Liver (tissue), 9 donors: ENCODE measurements around the gene KCNQ1. TPM values are rescaled to one million over a fixed set of nuclear protein-coding genes. Genes with fewer than 3 reads are reported as not detected.
A peak's percentile ranks its signal among the peaks of the same experiment; 100 is the strongest.

Source experiments
- DNase-seq: peaks from one replicate; pipeline ENCODE4 v3.0.0-alpha.2; 2017; ENCODE audit warnings: low spot score
- H3K27ac ChIP-seq, 2 donors: one replicate each; pipeline ENCODE4 v1.7.0; 2013; ENCODE audit warnings: inconsistent platforms in 2 of 2, low read length in 2 of 2, control low read depth in 1 of 2, low read depth in 1 of 2, mild to moderate bottlenecking in 1 of 2
- H3K27me3 ChIP-seq, 4 donors: one replicate each; pipeline versions ENCODE4 v1.6.1 to v1.7.0; 2013; ENCODE audit warnings: low read length in 3 of 4, inconsistent platforms in 1 of 4, mild to moderate bottlenecking in 1 of 4, moderate library complexity in 1 of 4; ENCODE audit not compliant: control insufficient read depth in 4 of 4, insufficient read depth in 4 of 4
- H3K36me3 ChIP-seq, 4 donors: one replicate each; pipeline versions ENCODE4 v1.6.1 to v1.7.0; 2013; ENCODE audit warnings: low read length in 3 of 4, mild to moderate bottlenecking in 3 of 4, low read depth in 1 of 4, moderate library complexity in 1 of 4; ENCODE audit not compliant: control insufficient read depth in 4 of 4, insufficient read depth in 3 of 4
- H3K4me1 ChIP-seq, 4 donors: one replicate each; pipeline versions ENCODE4 v1.6.1 to v1.7.0; 2013; ENCODE audit warnings: low read length in 3 of 4, mild to moderate bottlenecking in 3 of 4, moderate library complexity in 1 of 4; ENCODE audit not compliant: control insufficient read depth in 4 of 4, insufficient read depth in 4 of 4
- H3K4me3 ChIP-seq, 3 donors: one replicate each; pipeline versions ENCODE4 v1.6.1 to v1.7.0; 2013; ENCODE audit warnings: low read length in 3 of 3, control low read depth in 1 of 3, low read depth in 1 of 3, mild to moderate bottlenecking in 1 of 3
- H3K9ac ChIP-seq, 2 donors: one replicate each; pipeline ENCODE4 v1.7.0; 2013; ENCODE audit warnings: low read length in 2 of 2, mild to moderate bottlenecking in 2 of 2, moderate library complexity in 2 of 2, control low read depth in 1 of 2, low read depth in 1 of 2
- H3K9me3 ChIP-seq, 4 donors: one replicate each; pipeline versions ENCODE4 v1.6.1 to v1.7.0; 2013; ENCODE audit warnings: low read length in 3 of 4; ENCODE audit not compliant: control insufficient read depth in 4 of 4
- CTCF ChIP-seq: fragments of 150-350 bp; IDR thresholded peaks from 2 replicates; pipeline ENCODE4 v1.5.1; 2017; ENCODE audit warnings: improper control_type of control experiment, low read depth, low read length; ENCODE audit not compliant: missing input control
- EGR1 ChIP-seq, 2 donors: IDR thresholded peaks; 2 replicates each; pipeline ENCODE4 v1.6.1; 2016 to 2018; ENCODE audit warnings: antibody characterized with exemption in 2 of 2, low read depth in 2 of 2
- FOXA1 ChIP-seq: IDR thresholded peaks from 2 replicates; pipeline ENCODE4 v1.6.1; 2016; ENCODE audit warnings: antibody characterized with exemption
- FOXA2 ChIP-seq: IDR thresholded peaks from 2 replicates; pipeline ENCODE4 v1.6.1; 2016; ENCODE audit warnings: antibody characterized with exemption
- GABPA ChIP-seq, 2 donors: IDR thresholded peaks in 1 of 2; conservative IDR thresholded peaks in 1 of 2; 2 replicates each; pipeline ENCODE4 v1.6.1; 2016; ENCODE audit warnings: antibody characterized with exemption in 2 of 2, mild to moderate bottlenecking in 1 of 2, moderate library complexity in 1 of 2
- HNF4A ChIP-seq, 2 donors: conservative IDR thresholded peaks; 2 replicates each; pipeline ENCODE4 v1.6.1; 2016; ENCODE audit warnings: antibody characterized with exemption in 2 of 2, mild to moderate bottlenecking in 2 of 2
- HNF4G ChIP-seq: IDR thresholded peaks from 2 replicates; pipeline ENCODE4 v1.6.1; 2016; ENCODE audit warnings: antibody characterized with exemption
- JUND ChIP-seq, 2 donors: IDR thresholded peaks; 2 replicates each; pipeline ENCODE4 v1.6.1; 2016; ENCODE audit warnings: antibody characterized with exemption in 2 of 2
- NR2F2 ChIP-seq: IDR thresholded peaks from 2 replicates; pipeline ENCODE4 v1.6.1; 2016; ENCODE audit warnings: antibody characterized with exemption
- RAD21 ChIP-seq, 2 donors: IDR thresholded peaks; 2 replicates each; pipeline ENCODE4 v1.6.1; 2016; ENCODE audit warnings: antibody characterized with exemption in 2 of 2, mild to moderate bottlenecking in 2 of 2
- REST ChIP-seq: IDR thresholded peaks from 2 replicates; pipeline ENCODE4 v1.6.1; 2016; ENCODE audit warnings: antibody characterized with exemption, mild to moderate bottlenecking
- RXRA ChIP-seq, 2 donors: IDR thresholded peaks; 2 replicates each; pipeline ENCODE4 v1.6.1; 2017 to 2018; ENCODE audit warnings: antibody characterized with exemption in 2 of 2, mild to moderate bottlenecking in 1 of 2
- SP1 ChIP-seq: IDR thresholded peaks from 2 replicates; pipeline ENCODE4 v1.6.1; 2018; ENCODE audit warnings: antibody characterized with exemption, mild to moderate bottlenecking
- TAF1 ChIP-seq: conservative IDR thresholded peaks from 2 replicates; pipeline ENCODE4 v1.6.1; 2016; ENCODE audit warnings: antibody characterized with exemption, mild to moderate bottlenecking
- YY1 ChIP-seq: IDR thresholded peaks from 2 replicates; pipeline ENCODE4 v1.6.1; 2016; ENCODE audit warnings: antibody characterized with exemption, mild to moderate bottlenecking
- WGBS: extraction: QIAGEN DNeasy Blood & Tissue Kit; methylation state at CpG from one replicate; pipeline ENCODE4 v1.1.7; 2013; 5-methylcytosine and 5-hydroxymethylcytosine counted together
- polyA plus RNA-seq, 2 donors: library from polyadenylated mRNA; stranded (reverse) in 1 of 2; unstranded in 1 of 2; fragments of 200-250 nt in 1 of 2; fragments of >200 nt in 1 of 2; fragmentation: Nextera tagmentation in 1 of 2; extraction: Ambion mirVana in 1 of 2; gene quantifications; one replicate each; pipeline versions ENCODE4 v1.2.1 to v1.2.3, GENCODE V29; 2013 to 2015
- total RNA-seq, 2 donors: library from RNA; depleted of rRNA; stranded (reverse); fragments of >200 nt; gene quantifications; one replicate each; pipeline ENCODE4 v1.2.3, GENCODE V29; 2014
- TF ChIP-seq, protein P1 (sequence below): IDR thresholded peaks from 2 replicates; pipeline ENCODE4 v1.6.1; 2016; ENCODE audit warnings: antibody characterized with exemption
- TF ChIP-seq, protein P2 (sequence below): IDR thresholded peaks from 2 replicates; pipeline ENCODE4 v1.6.1; 2016; ENCODE audit warnings: antibody characterized with exemption
- donor health status: healthy.
- donor health status: healthy.
- donor health status: healthy.
- donor health status: healthy.
- donor health status: healthy.

The KCNQ1 gene
- total and polyA plus RNA-seq, 4 donors, result 0.31 to 2.2 (median 1.5) TPM

GRCh38 chr11:2662430-2663299 lies 217.9 kb downstream of the KCNQ1 start:
- H3K9me3 ChIP-seq, result peaks cover 2 to 15% (median 9%) of the 10 kb centered on the region in 4 donors
- peak; percentile 29 for DNase-seq
- H3K27me3 ChIP-seq, result no peaks in the 10 kb centered on the region
- peaks cover 0 to 3% (median 0%) of the 10 kb centered on the region in 4 donors for H3K36me3 ChIP-seq
- TF ChIP-seq JUND (IDR thresholded peaks at IDR 0.05) (no peak), RAD21 (IDR thresholded peaks at IDR 0.05) (no peak), RXRA (IDR thresholded peaks at IDR 0.05) (no peak), FOXA2 (no peak), SP1 (no peak), YY1 (no peak), GABPA (IDR thresholded peaks at IDR 0.05 in 1 of 2, conservative IDR thresholded peaks at IDR 0.05 in 1 of 2) (no peak), FOXA1 (no peak), HNF4A (conservative IDR thresholded peaks at IDR 0.05) (no peak), CTCF (no peak), HNF4G (no peak)
- TF ChIP-seq, protein P1, sequence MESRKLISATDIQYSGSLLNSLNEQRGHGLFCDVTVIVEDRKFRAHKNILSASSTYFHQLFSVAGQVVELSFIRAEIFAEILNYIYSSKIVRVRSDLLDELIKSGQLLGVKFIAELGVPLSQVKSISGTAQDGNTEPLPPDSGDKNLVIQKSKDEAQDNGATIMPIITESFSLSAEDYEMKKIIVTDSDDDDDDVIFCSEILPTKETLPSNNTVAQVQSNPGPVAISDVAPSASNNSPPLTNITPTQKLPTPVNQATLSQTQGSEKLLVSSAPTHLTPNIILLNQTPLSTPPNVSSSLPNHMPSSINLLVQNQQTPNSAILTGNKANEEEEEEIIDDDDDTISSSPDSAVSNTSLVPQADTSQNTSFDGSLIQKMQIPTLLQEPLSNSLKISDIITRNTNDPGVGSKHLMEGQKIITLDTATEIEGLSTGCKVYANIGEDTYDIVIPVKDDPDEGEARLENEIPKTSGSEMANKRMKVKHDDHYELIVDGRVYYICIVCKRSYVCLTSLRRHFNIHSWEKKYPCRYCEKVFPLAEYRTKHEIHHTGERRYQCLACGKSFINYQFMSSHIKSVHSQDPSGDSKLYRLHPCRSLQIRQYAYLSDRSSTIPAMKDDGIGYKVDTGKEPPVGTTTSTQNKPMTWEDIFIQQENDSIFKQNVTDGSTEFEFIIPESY, result no peak
- H3K4me3 ChIP-seq, result no peak overlapping the region
- H3K9ac ChIP-seq, result no peak overlapping the region
- no peaks in the 10 kb centered on the region for H3K4me1 ChIP-seq
- no peak overlapping the region for H3K27ac ChIP-seq
- 86% methylated on average over 19 of the region's 19 CpGs for WGBS

GRCh38 chr11:2663506-2663905 lies 218.7 kb downstream of the KCNQ1 start:
- H3K9me3 ChIP-seq, result peaks cover 2 to 12% (median 7%) of the 10 kb centered on the region in 4 donors
- no peak for DNase-seq
- no peak overlapping the region for H3K27ac ChIP-seq
- H3K4me3 ChIP-seq, result peak overlapping the region in 1 of 3 donors; percentile 45
- H3K27me3 ChIP-seq, result no peaks in the 10 kb centered on the region
- H3K36me3 ChIP-seq, result peaks cover 0 to 3% (median 0%) of the 10 kb centered on the region in 4 donors
- no peaks in the 10 kb centered on the region for H3K4me1 ChIP-seq
- 96% methylated on average over 2 of the region's 2 CpGs for WGBS
- TF ChIP-seq SP1, result no peak
- TF ChIP-seq NR2F2, result no peak
- no peak for TF ChIP-seq HNF4A (conservative IDR thresholded peaks at IDR 0.05)
- no peak for TF ChIP-seq GABPA (IDR thresholded peaks at IDR 0.05 in 1 of 2, conservative IDR thresholded peaks at IDR 0.05 in 1 of 2)
- TF ChIP-seq EGR1 (IDR thresholded peaks at IDR 0.05; ENCODE audit: low read depth in 2 of 2), result no peak
- no peak for TF ChIP-seq TAF1
- TF ChIP-seq YY1, result no peak
- TF ChIP-seq, protein P2, sequence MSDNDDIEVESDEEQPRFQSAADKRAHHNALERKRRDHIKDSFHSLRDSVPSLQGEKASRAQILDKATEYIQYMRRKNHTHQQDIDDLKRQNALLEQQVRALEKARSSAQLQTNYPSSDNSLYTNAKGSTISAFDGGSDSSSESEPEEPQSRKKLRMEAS, result no peak
- TF ChIP-seq RXRA (IDR thresholded peaks at IDR 0.05), result no peak
- TF ChIP-seq REST, result no peak
- no peak for TF ChIP-seq JUND (IDR thresholded peaks at IDR 0.05)
- H3K9ac ChIP-seq, result no peak overlapping the region
